A673 (cell line): ENCODE data around the gene PNMA8C.

Experiments used
- CTCF ChIP-seq: fragments of 300-800, 200-600 bp; sonication (generic); conservative IDR thresholded peaks from 2 replicates; pipeline ENCODE4 v1.5.1; 2017; ENCODE audit warnings: low read depth, mild to moderate bottlenecking, antibody characterized with exemption, low read length, moderate library complexity, mixed read lengths
- EZH2 ChIP-seq: fragments of 200-600 bp; sonication (generic); IDR thresholded peaks from 2 replicates; pipeline ENCODE4 v1.6.1; 2017; ENCODE audit warnings: borderline replicate concordance, low read depth, mild to moderate bottlenecking, mixed read lengths, antibody characterized with exemption, low read length; ENCODE audit not compliant: poor library complexity, severe bottlenecking

- TF ChIP-seq CTCF (peak; percentile 33; the same call in 1 of the 2 replicates), EZH2 (no peak)
These were observed 23.8 kb downstream of the PNMA8C start for GRCh38 chr19:46404753-46405468.
